Lower lobe of right lung (tissue), 2 donors: Measurements from ENCODE around the gene MAP3K19. TPM values are rescaled to one million over a fixed set of nuclear protein-coding genes. Genes with fewer than 3 reads are reported as not detected.

Source experiments
- ATAC-seq, 2 donors: fragments of 200-7000 bp; cut with Tn5 transposase; one replicate each; pipeline ENCODE4 v1.9.1; 2020 to 2022; ENCODE audit warnings: mild to moderate bottlenecking in 2 of 2, moderate library complexity in 2 of 2
- DNase-seq: peaks from one replicate; pipeline ENCODE4 v3.0.0-alpha.2; 2020
- H3K27ac ChIP-seq: fragments of 200-600 bp; one replicate; pipeline ENCODE4 v1.8.0; 2022
- H3K27me3 ChIP-seq: fragments of 200-600 bp; one replicate; pipeline ENCODE4 v1.8.0; 2022; ENCODE audit warnings: low read depth
- H3K36me3 ChIP-seq: fragments of 200-600 bp; one replicate; pipeline ENCODE4 v1.8.0; 2022; ENCODE audit warnings: mild to moderate bottlenecking
- H3K4me1 ChIP-seq: fragments of 200-600 bp; one replicate; pipeline ENCODE4 v1.8.0; 2022
- H3K4me3 ChIP-seq: fragments of 200-600 bp; one replicate; pipeline ENCODE4 v1.8.0; 2022; ENCODE audit warnings: mild to moderate bottlenecking
- H3K9me3 ChIP-seq: fragments of 200-600 bp; one replicate; pipeline ENCODE4 v1.8.0; 2022
- CTCF ChIP-seq: fragments of 200-600 bp; IDR thresholded peaks from one replicate; pipeline ENCODE4 v1.8.0; 2022; ENCODE audit warnings: antibody characterized with exemption, mild to moderate bottlenecking
- intact Hi-C: fragments of 100-400 bp; cut with DNase I; formaldehyde crosslinking; loops from one replicate; pipeline ENCODE4 v1.11.0; 2022
- long read RNA-seq: library from polyadenylated mRNA; unstranded; transcript quantifications from one replicate; pipeline ENCODE4 v2.0.0, GENCODE V29; 2021
- total RNA-seq: library from RNA; stranded (reverse); fragmentation: NEBNext Ultra II Directional; extraction: Animal tissue kit (Norgen Biotek cat#: 25700); gene quantifications from one replicate; pipeline ENCODE4 v1.2.1, GENCODE V29; 2021
- donor health status: DM: no; HTN: yes; CAD: no; lungs with severe emphysema.

MAP3K19 gene
- 7.2 TPM for total RNA-seq
- long read RNA-seq, partial matches to known transcripts, result 1 of 5 reads
- long read RNA-seq, other reads (novel, unspliced or antisense), result 4 of 5 reads

DNA sequence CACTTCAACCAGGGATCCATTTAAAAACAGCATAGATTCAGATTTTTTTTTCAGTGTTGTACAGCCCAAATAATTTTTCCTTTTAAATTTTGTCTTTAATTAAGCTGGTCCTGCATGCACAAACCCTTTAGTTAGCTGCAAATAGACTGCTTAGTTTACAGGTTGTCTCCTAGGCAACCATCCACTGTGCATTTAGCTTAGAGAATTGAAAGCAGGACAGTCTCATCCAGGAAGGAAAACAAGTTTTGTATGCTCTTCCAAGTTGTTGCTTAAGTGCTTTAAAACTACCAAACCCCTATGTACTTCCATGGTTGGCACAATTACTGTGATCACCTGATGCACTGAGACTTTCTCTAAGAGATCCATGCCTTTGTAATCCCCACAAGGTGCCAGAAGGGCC, at the start of gene MAP3K19:
Gene MAP3K19, minus strand, starts transcription at position 148 of the 400 bp plus-strand sequence. CDS start 22,800 bp downstream, outside the sequence.
- H3K36me3 ChIP-seq, result no peaks in the 10 kb centered on the region
- intact Hi-C loops, result no loop called here
- no peak for ATAC-seq

GRCh38 chr2:135096665-135097446, 49.6 kb upstream of the MAP3K19 start:
- Histone ChIP-seq H3K4me3 (no peak overlapping the region), H3K27ac (no peak overlapping the region), H3K4me1 (peaks cover 7% of the 10 kb centered on the region), H3K9me3 (no peaks in the 10 kb centered on the region), H3K36me3 (peaks cover 37% of the 10 kb centered on the region), H3K27me3 (no peaks in the 10 kb centered on the region)
- ATAC-seq, result no peak
- intact Hi-C loops, result no loop called here
- DNase-seq, result no peak
- no peak for TF ChIP-seq CTCF

More for the DNA sequence above, at the start of gene MAP3K19:
- Histone ChIP-seq H3K27ac (no peak within 1 kb of the TSS), H3K4me3 (no peak within 1 kb of the TSS), H3K4me1 (no peaks in the 10 kb centered on the region), H3K9me3 (no peaks in the 10 kb centered on the region), H3K27me3 (peaks cover 4% of the 10 kb centered on the region)
- no peak for TF ChIP-seq CTCF
- no peak for DNase-seq

- Histone ChIP-seq H3K36me3 (peaks cover 43% of the 10 kb centered on the region), H3K27ac (no peak overlapping the region), H3K4me3 (no peak overlapping the region), H3K4me1 (peaks cover 7% of the 10 kb centered on the region), H3K27me3 (no peaks in the 10 kb centered on the region), H3K9me3 (no peaks in the 10 kb centered on the region)
- TF ChIP-seq CTCF, result no peak
- DNase-seq, result no peak
- intact Hi-C loops, result no loop called here
- ATAC-seq, result no peak
Observed at GRCh38 chr2:135095591-135095990, 48.3 kb upstream of the MAP3K19 start.

- TF ChIP-seq CTCF, result no peak
- Histone ChIP-seq H3K9me3 (no peaks in the 10 kb centered on the region), H3K36me3 (peaks cover 43% of the 10 kb centered on the region), H3K27ac (no peak overlapping the region), H3K27me3 (no peaks in the 10 kb centered on the region), H3K4me3 (no peak overlapping the region), H3K4me1 (no peaks in the 10 kb centered on the region)
- ATAC-seq (no peak), DNase-seq (no peak)
- intact Hi-C loops, result no loop called here
Observed at GRCh38 chr2:135094508-135094907, 47.3 kb upstream of the MAP3K19 start.

DNA sequence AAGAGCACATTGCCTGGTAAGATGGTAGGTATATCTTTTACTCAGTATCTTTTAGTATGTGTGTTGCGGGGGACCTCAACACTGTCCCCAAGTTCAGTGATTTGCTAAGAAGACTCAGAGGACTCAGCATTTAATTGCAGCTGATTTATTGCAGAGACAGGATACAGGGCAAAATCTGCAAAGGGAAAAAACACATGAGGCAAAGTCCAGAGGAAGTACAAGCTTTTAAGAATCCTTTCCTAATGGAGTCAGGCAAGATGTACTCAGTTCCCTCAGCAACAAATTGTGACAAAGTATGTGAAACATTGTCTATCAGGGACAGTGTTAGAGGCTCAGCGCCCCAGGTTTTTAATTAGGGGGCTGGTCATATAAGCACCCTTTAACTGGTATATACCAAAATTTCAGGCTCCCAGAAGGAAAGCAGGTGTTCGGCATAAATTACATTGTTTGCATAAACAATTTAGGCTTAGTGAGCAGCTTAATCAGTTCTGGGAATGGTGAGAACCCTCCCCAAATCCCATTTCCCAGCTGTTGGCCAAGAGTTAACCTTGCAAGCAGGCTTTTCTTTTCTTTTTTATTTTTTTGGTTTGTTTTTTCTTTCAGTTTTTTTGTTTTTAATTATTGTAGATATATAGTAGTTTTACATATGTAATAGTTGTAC, 46.6 kb upstream of the MAP3K19 start:
- H3K27ac ChIP-seq, result no peak overlapping the region
- TF ChIP-seq CTCF, result no peak
- H3K4me3 ChIP-seq, result no peak overlapping the region
- peaks cover 43% of the 10 kb centered on the region for H3K36me3 ChIP-seq
- intact Hi-C loops, result no loop called here
- H3K4me1 ChIP-seq, result no peaks in the 10 kb centered on the region
- H3K27me3 ChIP-seq, result no peaks in the 10 kb centered on the region
- no peaks in the 10 kb centered on the region for H3K9me3 ChIP-seq
- ATAC-seq (no peak), DNase-seq (no peak)
